Epidermal melanocyte (primary cell): Measurements from ENCODE around the gene ARMH4.
"Not testable (repeated sequence)": the region's sequence is repeated elsewhere in the genome, so short reads cannot be mapped to it uniquely, and the experiment has no call there.

Source experiments
- DNase-seq: peaks from one replicate; pipeline ENCODE4 v3.0.0; 2011; ENCODE audit warnings: low spot score; ENCODE audit not compliant: insufficient read length

The ARMH4 gene

GRCh38 chr14:58146399-58146798 is 5.6 kb downstream of the ARMH4 start:
- no peak for DNase-seq

- no peak for DNase-seq
Observed at GRCh38 chr14:58145936-58146335, 6.1 kb downstream of the ARMH4 start.

GRCh38 chr14:58143106-58143505 is 8.9 kb downstream of the ARMH4 start:
- DNase-seq = no peak

- no peak for DNase-seq
Observed at GRCh38 chr14:58141893-58142292, 10.1 kb downstream of the ARMH4 start.

GRCh38 chr14:58138714-58139482 is 13.1 kb downstream of the ARMH4 start:
- no peak for DNase-seq

GRCh38 chr14:58138031-58138713 is 13.8 kb downstream of the ARMH4 start:
- no peak for DNase-seq

GRCh38 chr14:58133739-58134138 is 18.3 kb downstream of the ARMH4 start:
- no peak for DNase-seq

- no peak for DNase-seq
Observed at GRCh38 chr14:58131386-58131785, 20.6 kb downstream of the ARMH4 start.

GRCh38 chr14:58130116-58130782 is 21.8 kb downstream of the ARMH4 start:
- DNase-seq = no peak

- no peak for DNase-seq
Observed at GRCh38 chr14:58129208-58129607, 22.8 kb downstream of the ARMH4 start.

- no peak for DNase-seq
Observed at GRCh38 chr14:58128416-58128815, 23.6 kb downstream of the ARMH4 start.

- not testable (repeated sequence) for DNase-seq
Observed at GRCh38 chr14:58122546-58122945, 29.5 kb downstream of the ARMH4 start.

- DNase-seq = no peak
Observed at GRCh38 chr14:58121530-58122186, 30.4 kb downstream of the ARMH4 start.

- no peak for DNase-seq
Observed at GRCh38 chr14:58119381-58119780, 32.6 kb downstream of the ARMH4 start.

GRCh38 chr14:58118097-58118815 is 33.8 kb downstream of the ARMH4 start:
- DNase-seq = no peak

- DNase-seq = no peak
Observed at GRCh38 chr14:58109744-58110143, 42.3 kb downstream of the ARMH4 start.

GRCh38 chr14:58108717-58109116 is 43.3 kb downstream of the ARMH4 start:
- no peak for DNase-seq

- peak; percentile 28 for DNase-seq
Observed at GRCh38 chr14:58107947-58108552, 44.0 kb downstream of the ARMH4 start.

- no peak for DNase-seq
Observed at GRCh38 chr14:58107041-58107440, 45.0 kb downstream of the ARMH4 start.

- DNase-seq = no peak
Observed at GRCh38 chr14:58106446-58106845, 45.6 kb downstream of the ARMH4 start.

- DNase-seq = peak; percentile 20
Observed at GRCh38 chr14:58104808-58105207, 47.2 kb downstream of the ARMH4 start.
